Activated CD8-positive, alpha-beta T cell treated with anti-CD3 and anti-CD28 coated beads, Interleukin-2, amount 10 ng/mL, durations not matched to agents 7 days and 5 days (primary cell): Measurements from ENCODE around the gene FBXO31. TPM values are rescaled to one million over a fixed set of nuclear protein-coding genes. Genes with fewer than 3 reads are reported as not detected.
"Not testable (repeated sequence)": the region's sequence is repeated elsewhere in the genome, so short reads cannot be mapped to it uniquely, and the experiment has no call there.

Experiments used
- ATAC-seq: fragments of 150-1000 bp; cut with Tn5 transposase; one replicate; pipeline ENCODE4 v1.10.0; 2021; ENCODE audit warnings: moderate library complexity
- CTCF ChIA-PET: fragments of 350-600 bp; sonication (Branson Sonifier 250); formaldehyde crosslinking; loops from one replicate; lab custom pipeline; 2021; ENCODE audit warnings: antibody characterized with exemption; lab: Charles Lee
- POLR2A ChIA-PET: fragments of 350-600 bp; sonication (Branson Sonifier 250); formaldehyde crosslinking; loops from one replicate; lab custom pipeline; 2021; ENCODE audit warnings: antibody characterized with exemption; lab: Charles Lee
- DNase-seq: peaks from one replicate; pipeline ENCODE4 v3.0.0-alpha.2; 2020
- H3K27ac Mint-ChIP-seq: one replicate; pipeline ENCODE4 v1.8.0; 2021; ENCODE audit warnings: mild to moderate bottlenecking, mixed read lengths
- H3K27me3 Mint-ChIP-seq: one replicate; pipeline ENCODE4 v1.8.0; 2021; ENCODE audit warnings: low read depth, mixed read lengths
- H3K36me3 Mint-ChIP-seq: one replicate; pipeline ENCODE4 v1.8.0; 2021; ENCODE audit warnings: low read depth, mixed read lengths
- H3K4me1 Mint-ChIP-seq: one replicate; pipeline ENCODE4 v1.8.0; 2021; ENCODE audit warnings: low read depth, mixed read lengths
- H3K4me3 Mint-ChIP-seq: one replicate; pipeline ENCODE4 v1.8.0; 2021; ENCODE audit warnings: mild to moderate bottlenecking, mixed read lengths
- H3K9me3 Mint-ChIP-seq: one replicate; pipeline ENCODE4 v1.8.0; 2022; ENCODE audit warnings: mixed read lengths; ENCODE audit not compliant: insufficient read depth
- total RNA-seq, 2 experiments: library from RNA; stranded (reverse); gene quantifications; one replicate each; pipeline ENCODE4 v1.2.3, GENCODE V29; 2021

Gene FBXO31
- total RNA-seq, 2 experiments from 2014 or later = 29.3 to 30.1 TPM

- Mint-ChIP-seq H3K4me3 (no peak overlapping the region), H3K9me3 (no peaks in the 10 kb centered on the region), H3K36me3 (peaks cover 2% of the 10 kb centered on the region), H3K27me3 (no peaks in the 10 kb centered on the region), H3K4me1 (peaks cover 27% of the 10 kb centered on the region), H3K27ac (no peak overlapping the region)
- ATAC-seq = no peak
- CTCF ChIA-PET = no interaction called here
- POLR2A ChIA-PET = no interaction called here
- no peak for DNase-seq
Measured at GRCh38 chr16:87369117-87369765, 14.3 kb downstream of the FBXO31 start.

- no peak overlapping the region for H3K4me3 Mint-ChIP-seq
- no peak for ATAC-seq
- peaks cover 3% of the 10 kb centered on the region for H3K36me3 Mint-ChIP-seq
- peak overlapping the region; percentile 35 for H3K27ac Mint-ChIP-seq
- H3K9me3 Mint-ChIP-seq = no peaks in the 10 kb centered on the region
- ChIA-PET POLR2A (no interaction called here), CTCF (no interaction called here)
- no peak for DNase-seq
- H3K27me3 Mint-ChIP-seq = no peaks in the 10 kb centered on the region
- H3K4me1 Mint-ChIP-seq = peaks cover 30% of the 10 kb centered on the region
Measured at GRCh38 chr16:87368029-87368770, 15.4 kb downstream of the FBXO31 start.

DNA sequence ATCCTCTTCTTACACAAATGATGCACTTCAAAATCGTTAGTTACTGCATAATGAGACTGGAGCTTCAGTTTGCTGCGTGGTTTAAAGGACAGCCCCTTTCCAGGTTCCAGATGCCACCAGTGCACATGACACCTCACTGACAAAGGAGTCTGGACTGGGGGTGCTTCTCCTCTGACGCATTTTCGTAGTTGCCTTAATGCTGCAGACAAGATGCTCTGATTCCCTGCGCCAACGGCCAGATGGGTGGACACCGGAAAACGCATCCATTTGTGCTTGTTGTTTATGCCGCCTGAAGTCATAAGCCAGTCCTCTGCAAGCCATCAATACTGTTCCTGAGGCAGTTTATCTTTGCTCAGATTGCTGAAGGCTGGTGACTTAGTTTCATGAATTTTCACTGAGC lies 16.0 kb downstream of the FBXO31 start:
- no peaks in the 10 kb centered on the region for H3K27me3 Mint-ChIP-seq
- ATAC-seq = no peak
- peak overlapping the region; percentile 7 for H3K27ac Mint-ChIP-seq
- ChIA-PET CTCF (no interaction called here), POLR2A (interaction anchor here (0.7 kb wide), 1 partner anchor 16 kb away, joined by 3 read pairs; the partner anchor contains the start of gene FBXO31)
- H3K4me3 Mint-ChIP-seq = no peak overlapping the region
- H3K36me3 Mint-ChIP-seq = peaks cover 3% of the 10 kb centered on the region
- H3K9me3 Mint-ChIP-seq = no peaks in the 10 kb centered on the region
- no peak for DNase-seq
- peaks cover 30% of the 10 kb centered on the region for H3K4me1 Mint-ChIP-seq

DNA sequence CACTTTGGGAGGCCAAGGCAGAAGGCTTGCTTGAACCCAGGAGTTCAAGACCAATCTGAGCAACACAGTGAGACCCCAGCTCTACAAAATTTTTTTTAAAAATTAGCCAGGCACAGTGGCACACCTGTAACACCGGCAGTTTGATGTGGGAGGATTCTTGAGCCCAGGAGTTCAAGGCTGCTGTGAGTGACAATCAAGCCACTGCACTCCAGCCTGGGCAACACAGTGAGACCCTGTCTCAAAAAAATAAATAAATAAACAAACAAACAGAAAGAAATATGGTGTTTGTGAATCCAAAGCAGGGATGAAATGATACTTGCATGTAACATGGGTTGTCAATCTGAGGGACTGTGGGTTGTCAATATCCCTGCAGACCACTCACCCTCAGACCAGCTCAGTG lies 16.6 kb downstream of the FBXO31 start:
- Mint-ChIP-seq H3K4me3 (no peak overlapping the region), H3K36me3 (peaks cover 3% of the 10 kb centered on the region), H3K27me3 (no peaks in the 10 kb centered on the region), H3K4me1 (peaks cover 28% of the 10 kb centered on the region), H3K27ac (no peak overlapping the region), H3K9me3 (no peaks in the 10 kb centered on the region)
- ChIA-PET CTCF (no interaction called here), POLR2A (interaction anchor here (0.7 kb wide), 1 partner anchor 17 kb away, joined by 3 read pairs; the partner anchor contains the start of gene FBXO31)
- no peak for DNase-seq
- no peak for ATAC-seq

GRCh38 chr16:87366288-87366687 lies 17.3 kb downstream of the FBXO31 start:
- H3K9me3 Mint-ChIP-seq = no peaks in the 10 kb centered on the region
- H3K4me1 Mint-ChIP-seq = peaks cover 22% of the 10 kb centered on the region
- no peak overlapping the region for H3K4me3 Mint-ChIP-seq
- peak overlapping the region; percentile 28 for H3K27ac Mint-ChIP-seq
- POLR2A ChIA-PET = no interaction called here
- CTCF ChIA-PET = no interaction called here
- ATAC-seq = no peak
- H3K36me3 Mint-ChIP-seq = peaks cover 5% of the 10 kb centered on the region
- DNase-seq = no peak
- H3K27me3 Mint-ChIP-seq = no peaks in the 10 kb centered on the region

GRCh38 chr16:87365021-87365713 lies 18.4 kb downstream of the FBXO31 start:
- Mint-ChIP-seq H3K4me1 (peaks cover 24% of the 10 kb centered on the region), H3K27ac (peak overlapping the region; percentile 55), H3K4me3 (no peak overlapping the region), H3K27me3 (no peaks in the 10 kb centered on the region), H3K36me3 (peaks cover 6% of the 10 kb centered on the region), H3K9me3 (no peaks in the 10 kb centered on the region)
- no peak for ATAC-seq
- POLR2A ChIA-PET = no interaction called here
- DNase-seq = no peak
- CTCF ChIA-PET = interaction anchor here (1.1 to 1.6 kb wide), 3 partner anchors 30 to 52 kb away, joined by 3 to 4 read pairs (median 3); partner anchors contain the start of gene C16orf95

GRCh38 chr16:87363771-87364455 lies 19.7 kb downstream of the FBXO31 start:
- Mint-ChIP-seq H3K4me3 (no peak overlapping the region), H3K36me3 (peaks cover 11% of the 10 kb centered on the region), H3K9me3 (no peaks in the 10 kb centered on the region), H3K27ac (peak overlapping the region; percentile 77), H3K27me3 (no peaks in the 10 kb centered on the region), H3K4me1 (peaks cover 22% of the 10 kb centered on the region)
- ATAC-seq (peak; percentile 28), DNase-seq (no peak)
- ChIA-PET POLR2A (interaction anchor here (1.0 kb wide), 1 partner anchor 12 kb away, joined by 3 read pairs; no protein-coding TSS in a partner anchor), CTCF (interaction anchor here (1.1 to 1.6 kb wide), 3 partner anchors 31 to 53 kb away, joined by 3 to 4 read pairs (median 3); partner anchors contain the start of gene C16orf95)

- H3K27ac Mint-ChIP-seq, POLR2A ChIA-PET: not testable (repeated sequence)
Measured at GRCh38 chr16:87362828-87363559, 20.6 kb downstream of the FBXO31 start.

GRCh38 chr16:87361916-87362619 lies 21.5 kb downstream of the FBXO31 start:
- no peaks in the 10 kb centered on the region for H3K9me3 Mint-ChIP-seq
- DNase-seq = no peak
- CTCF ChIA-PET = no interaction called here
- POLR2A ChIA-PET = no interaction called here
- peaks cover 18% of the 10 kb centered on the region for H3K36me3 Mint-ChIP-seq
- H3K27ac Mint-ChIP-seq = no peak overlapping the region
- no peak for ATAC-seq
- H3K4me3 Mint-ChIP-seq = no peak overlapping the region
- peaks cover 18% of the 10 kb centered on the region for H3K4me1 Mint-ChIP-seq
- no peaks in the 10 kb centered on the region for H3K27me3 Mint-ChIP-seq

More at GRCh38 chr16:87362828-87363559, 20.6 kb downstream of the FBXO31 start:
- ATAC-seq, H3K4me3 Mint-ChIP-seq, H3K27me3 Mint-ChIP-seq, H3K9me3 Mint-ChIP-seq, DNase-seq, CTCF ChIA-PET: not testable (repeated sequence)
- peaks cover 17% of the 10 kb centered on the region for H3K36me3 Mint-ChIP-seq
- peaks cover 19% of the 10 kb centered on the region for H3K4me1 Mint-ChIP-seq

DNA sequence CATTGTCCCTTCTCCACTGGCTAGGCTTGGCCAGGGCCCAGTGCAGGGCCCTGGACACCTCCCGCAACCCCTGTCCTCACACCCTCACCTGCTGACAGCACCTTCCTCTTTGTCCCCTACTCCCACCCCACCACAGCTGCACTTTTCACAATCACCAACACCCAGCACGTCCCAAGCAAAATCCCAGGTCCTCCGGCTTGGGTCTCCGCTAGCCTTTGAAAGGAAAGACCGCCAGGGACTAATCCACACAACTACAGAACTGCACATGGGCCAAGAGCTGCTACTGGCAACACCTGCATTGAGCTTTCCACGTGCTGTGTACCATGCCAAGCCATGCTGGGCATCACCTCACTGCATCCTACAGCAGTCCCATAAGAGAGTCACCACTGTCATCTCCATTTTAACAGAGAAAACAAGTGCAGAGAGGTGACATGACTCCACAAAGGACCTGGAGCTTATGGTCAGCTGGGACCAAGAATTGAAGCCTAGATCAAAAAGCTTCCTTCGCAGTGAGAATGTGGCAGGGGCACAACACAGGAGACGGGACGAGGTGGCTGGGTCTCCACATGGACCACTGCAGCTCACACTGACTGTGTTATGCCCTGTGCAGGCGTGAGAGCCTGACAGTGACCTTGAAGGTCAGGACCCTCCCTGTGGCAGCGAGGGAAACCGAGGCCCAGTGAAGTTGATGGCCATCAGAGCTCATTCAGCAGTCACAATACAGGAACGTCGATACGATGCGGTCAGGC lies 22.5 kb downstream of the FBXO31 start:
- Mint-ChIP-seq H3K4me3 (no peak overlapping the region), H3K9me3 (no peaks in the 10 kb centered on the region), H3K36me3 (peaks cover 18% of the 10 kb centered on the region), H3K27me3 (no peaks in the 10 kb centered on the region), H3K27ac (no peak overlapping the region), H3K4me1 (peaks cover 18% of the 10 kb centered on the region)
- CTCF ChIA-PET = interaction anchor here (0.8 kb wide), 1 partner anchor 36 kb away, joined by 3 read pairs; no protein-coding TSS in a partner anchor
- no peak for ATAC-seq
- POLR2A ChIA-PET = no interaction called here
- DNase-seq = no peak
